GM10248 (cell line): Measurements from ENCODE around the gene FBXL13.
"Not testable (repeated sequence)": the region's sequence is repeated elsewhere in the genome, so short reads cannot be mapped to it uniquely, and the experiment has no call there.

ENCODE experiments used
- CTCF ChIA-PET: fragments of 300-600 bp; sonication (Branson Sonifier 250); formaldehyde crosslinking; extraction: SDS; loops from one replicate; lab custom pipeline; 2021; ENCODE audit warnings: antibody characterized with exemption; lab: Yijun Ruan, JAX
- POLR2A ChIA-PET: fragments of 350-650 bp; sonication (Branson Sonifier 250); formaldehyde crosslinking; extraction: SDS; loops from one replicate; lab custom pipeline; 2020; ENCODE audit warnings: antibody characterized with exemption; lab: Yijun Ruan, JAX
- DNase-seq: peaks from one replicate; pipeline ENCODE4 v3.0.0; 2012; ENCODE audit errors: extremely low spot score
- TF ChIP-seq, protein P1 (sequence below): IDR thresholded peaks from 2 replicates; pipeline ENCODE4 v1.5.1; 2012; ENCODE audit warnings: mild to moderate bottlenecking, low read depth; ENCODE audit errors: extremely low read depth, missing control alignments, control extremely low read depth

The FBXL13 gene

DNA sequence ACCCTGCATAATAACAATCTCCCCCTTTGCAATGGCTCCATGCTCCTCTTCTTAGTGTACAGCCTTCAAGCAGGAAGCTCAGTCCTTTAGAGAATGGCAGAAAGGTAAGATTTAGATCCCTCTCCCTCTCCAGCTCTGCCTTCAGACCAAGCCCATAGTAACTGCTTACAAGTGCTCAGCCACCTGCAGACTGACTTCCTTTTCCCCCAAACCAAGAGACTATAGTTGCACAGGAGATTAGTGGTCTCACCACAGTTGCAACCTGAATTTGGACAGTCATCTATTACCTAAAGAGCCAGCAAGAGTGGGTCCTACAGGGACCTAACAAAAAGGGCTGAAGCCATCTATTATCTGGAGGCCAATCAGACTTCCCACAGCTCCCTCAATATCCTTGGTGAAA, 16.5 kb downstream of the FBXL13 start:
- ChIA-PET POLR2A (no interaction called here), CTCF (interaction anchor here (1.1 to 5.6 kb wide), 4 partner anchors 9 to 26 kb away, joined by 3 to 62 read pairs (median 10); partner anchors contain the start of genes ARMC10 and FBXL13)

GRCh38 chr7:103056006-103056405, 18.6 kb downstream of the FBXL13 start:
- CTCF ChIA-PET, DNase-seq, POLR2A ChIA-PET: not testable (repeated sequence)

More for the DNA sequence above, 16.5 kb downstream of the FBXL13 start:
- DNase-seq = no peak
- TF ChIP-seq, protein P1, sequence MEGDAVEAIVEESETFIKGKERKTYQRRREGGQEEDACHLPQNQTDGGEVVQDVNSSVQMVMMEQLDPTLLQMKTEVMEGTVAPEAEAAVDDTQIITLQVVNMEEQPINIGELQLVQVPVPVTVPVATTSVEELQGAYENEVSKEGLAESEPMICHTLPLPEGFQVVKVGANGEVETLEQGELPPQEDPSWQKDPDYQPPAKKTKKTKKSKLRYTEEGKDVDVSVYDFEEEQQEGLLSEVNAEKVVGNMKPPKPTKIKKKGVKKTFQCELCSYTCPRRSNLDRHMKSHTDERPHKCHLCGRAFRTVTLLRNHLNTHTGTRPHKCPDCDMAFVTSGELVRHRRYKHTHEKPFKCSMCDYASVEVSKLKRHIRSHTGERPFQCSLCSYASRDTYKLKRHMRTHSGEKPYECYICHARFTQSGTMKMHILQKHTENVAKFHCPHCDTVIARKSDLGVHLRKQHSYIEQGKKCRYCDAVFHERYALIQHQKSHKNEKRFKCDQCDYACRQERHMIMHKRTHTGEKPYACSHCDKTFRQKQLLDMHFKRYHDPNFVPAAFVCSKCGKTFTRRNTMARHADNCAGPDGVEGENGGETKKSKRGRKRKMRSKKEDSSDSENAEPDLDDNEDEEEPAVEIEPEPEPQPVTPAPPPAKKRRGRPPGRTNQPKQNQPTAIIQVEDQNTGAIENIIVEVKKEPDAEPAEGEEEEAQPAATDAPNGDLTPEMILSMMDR = no peak

- ChIA-PET POLR2A (no interaction called here), CTCF (interaction anchor here (0.9 to 1.5 kb wide), 2 partner anchors 11 to 15 kb away, joined by 4 to 7 read pairs; no protein-coding TSS in a partner anchor)
- DNase-seq = no peak
- TF ChIP-seq, protein P1 = no peak
These were observed 23.1 kb downstream of the FBXL13 start for GRCh38 chr7:103051519-103051918.

DNA sequence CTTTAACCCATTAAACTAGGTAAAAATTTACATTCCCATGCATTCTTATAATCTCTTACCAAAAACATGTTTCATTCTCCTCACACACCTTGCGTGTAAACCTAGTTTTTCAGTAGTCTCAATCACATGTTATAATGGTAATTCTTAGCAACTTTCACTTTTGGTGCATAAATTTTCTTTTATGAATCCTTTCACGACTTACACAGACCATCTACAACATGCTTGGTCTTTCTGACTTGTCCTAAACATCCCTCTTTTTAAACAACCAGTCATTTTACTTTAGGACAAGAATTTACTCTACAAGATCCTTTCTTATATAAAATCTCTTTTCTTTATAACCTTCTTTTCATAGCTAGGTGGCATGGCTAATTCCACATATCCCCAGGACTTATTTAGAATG, 25.8 kb downstream of the FBXL13 start:
- DNase-seq = no peak
- POLR2A ChIA-PET = no interaction called here
- CTCF ChIA-PET = interaction anchor here (1.4 to 1.8 kb wide), 2 partner anchors 10 to 13 kb away, joined by 4 to 8 read pairs; no protein-coding TSS in a partner anchor
- TF ChIP-seq, protein P1 = no peak

DNA sequence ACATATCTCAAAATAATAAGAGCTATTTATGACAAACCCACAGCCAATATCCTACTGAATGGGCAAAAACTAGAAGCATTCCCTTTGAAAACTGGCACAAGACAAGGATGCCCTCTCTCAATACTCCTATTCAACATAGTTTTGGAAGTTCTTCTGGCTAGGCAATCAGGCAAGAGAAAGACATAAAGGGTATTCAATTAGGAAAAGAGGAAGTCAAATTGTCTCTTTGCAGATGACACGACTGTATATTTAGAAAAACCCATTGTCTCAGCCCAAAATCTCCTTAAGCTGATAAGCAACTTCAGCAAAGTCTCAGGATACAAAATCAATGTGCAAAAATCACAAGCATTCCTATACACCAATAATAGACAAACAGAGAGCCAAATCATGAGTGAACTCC, 32.8 kb downstream of the FBXL13 start:
- POLR2A ChIA-PET, CTCF ChIA-PET, DNase-seq: not testable (repeated sequence)

- POLR2A ChIA-PET, DNase-seq: not testable (repeated sequence)
- CTCF ChIA-PET = interaction anchor here (0.9 to 1.7 kb wide), 3 partner anchors 10 to 24 kb away, joined by 3 to 5 read pairs (median 4); no protein-coding TSS in a partner anchor
These were observed 36.5 kb downstream of the FBXL13 start for GRCh38 chr7:103037823-103038739.

DNA sequence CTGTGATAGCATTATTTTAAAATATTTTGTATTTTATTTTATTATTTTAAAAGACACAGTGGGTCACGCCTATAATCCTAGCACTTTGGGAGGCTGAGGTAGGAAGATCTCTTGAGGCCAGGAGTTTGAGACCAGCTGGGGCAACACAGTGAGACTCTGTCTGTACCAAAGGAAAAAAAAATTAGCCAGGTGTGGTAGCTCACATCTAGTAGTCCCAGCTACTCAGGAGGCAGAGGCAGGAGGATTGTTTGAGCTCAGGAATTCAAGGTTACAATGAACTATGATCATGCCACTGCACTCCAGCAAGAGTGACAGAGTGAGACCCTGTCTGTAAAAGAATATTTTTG, 37.1 kb downstream of the FBXL13 start:
- TF ChIP-seq, protein P1 = no peak
- no peak for DNase-seq
- ChIA-PET CTCF (interaction anchor here (0.9 to 1.7 kb wide), 3 partner anchors 9 to 25 kb away, joined by 3 to 5 read pairs (median 4); no protein-coding TSS in a partner anchor), POLR2A (no interaction called here)

DNA sequence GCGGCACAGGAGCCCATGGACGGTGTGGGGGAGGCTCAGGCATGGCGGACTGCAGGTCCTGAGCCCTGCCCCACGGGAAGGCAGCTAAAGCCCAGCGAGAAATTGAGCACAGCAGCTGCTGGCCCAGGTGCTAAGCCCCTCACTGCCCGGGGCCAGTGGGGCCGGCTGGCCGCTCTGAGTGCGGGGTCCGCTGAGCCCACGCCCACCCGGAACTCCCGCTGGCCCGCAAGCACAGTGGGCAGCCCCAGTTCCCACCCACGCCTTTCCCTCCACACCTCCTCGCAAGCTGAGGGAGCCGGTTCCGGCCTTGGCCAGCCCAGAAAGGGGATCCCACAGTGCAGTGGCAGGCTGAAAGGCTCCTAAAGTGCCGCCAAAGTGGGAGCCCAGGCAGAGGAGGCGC, 40.3 kb downstream of the FBXL13 start:
- CTCF ChIA-PET, DNase-seq, POLR2A ChIA-PET: not testable (repeated sequence)

DNA sequence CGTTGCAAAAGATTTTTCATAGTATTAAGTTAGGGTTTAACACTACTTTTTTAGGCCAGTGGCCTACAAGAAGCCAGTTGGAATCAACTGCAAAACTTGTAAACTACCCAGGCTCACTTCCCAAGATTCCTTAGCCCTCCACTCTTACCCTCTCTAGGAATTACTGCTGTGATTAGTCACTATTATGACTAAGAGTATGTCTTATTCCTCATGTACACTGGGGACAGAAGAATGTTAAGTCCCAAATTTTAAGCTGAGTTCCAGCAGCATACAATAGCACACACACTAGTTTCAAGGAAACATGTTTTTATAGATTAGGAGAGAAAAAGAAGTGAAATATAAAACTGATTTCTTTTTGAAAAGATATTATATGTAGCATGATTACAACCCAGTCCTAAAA, 42.8 kb downstream of the FBXL13 start:
- DNase-seq = no peak
- TF ChIP-seq, protein P1 = no peak
- ChIA-PET POLR2A (no interaction called here), CTCF (no interaction called here)
